Stimulated activated CD8-positive, alpha-beta memory T cell treated with anti-CD3 and anti-CD28 coated beads, Interleukin-4, amount 100 ng/mL, for 4 hours (primary cell): ENCODE measurements around the gene ZNF444.

Experiments used
- DNase-seq, 2 donors: peaks; one replicate each; pipeline ENCODE4 v3.0.0-alpha.2; 2020; ENCODE audit warnings: low read depth in 2 of 2, low spot score in 1 of 2

The ZNF444 gene

GRCh38 chr19:56106993-56107392 is 34.1 kb upstream of the ZNF444 start:
- no peak for DNase-seq

- no peak for DNase-seq
Measured at GRCh38 chr19:56107626-56108351, 33.3 kb upstream of the ZNF444 start.

GRCh38 chr19:56108447-56109195 is 32.5 kb upstream of the ZNF444 start:
- DNase-seq = no peak

- DNase-seq = no peak
Measured at GRCh38 chr19:56109226-56109625, 31.9 kb upstream of the ZNF444 start.

- no peak for DNase-seq
Measured at GRCh38 chr19:56110515-56111448, 30.3 kb upstream of the ZNF444 start.

GRCh38 chr19:56111601-56112312 is 29.3 kb upstream of the ZNF444 start:
- DNase-seq = peak in 1 of 2 donors; percentile 14

- DNase-seq = no peak
Measured at GRCh38 chr19:56112313-56112709, 28.8 kb upstream of the ZNF444 start.

- DNase-seq = no peak
Measured at GRCh38 chr19:56113074-56113632, 27.9 kb upstream of the ZNF444 start.

- DNase-seq = no peak
Measured at GRCh38 chr19:56114051-56114777, 26.9 kb upstream of the ZNF444 start.

- no peak for DNase-seq
Measured at GRCh38 chr19:56114778-56115110, 26.3 kb upstream of the ZNF444 start.

- no peak for DNase-seq
Measured at GRCh38 chr19:56115490-56115889, 25.6 kb upstream of the ZNF444 start.

GRCh38 chr19:56116606-56117005 is 24.5 kb upstream of the ZNF444 start:
- no peak for DNase-seq

- DNase-seq = no peak
Measured at GRCh38 chr19:56117376-56117884, 23.7 kb upstream of the ZNF444 start.

GRCh38 chr19:56117889-56118288 is 23.2 kb upstream of the ZNF444 start:
- DNase-seq = no peak

GRCh38 chr19:56118666-56119581 is 22.2 kb upstream of the ZNF444 start:
- DNase-seq = no peak

- DNase-seq = no peak
Measured at GRCh38 chr19:56119582-56119978, 21.5 kb upstream of the ZNF444 start.

- DNase-seq = no peak
Measured at GRCh38 chr19:56120002-56120370, 21.1 kb upstream of the ZNF444 start.

- peak; percentile 59 to 68 for DNase-seq
Measured at GRCh38 chr19:56120371-56121179, 20.5 kb upstream of the ZNF444 start.
